GM21786 (cell line): ENCODE data around the gene C1orf56.
"Not testable (repeated sequence)": the region's sequence is repeated elsewhere in the genome, so short reads cannot be mapped to it uniquely, and the experiment has no call there.

Experiments
- ATAC-seq: cut with Tn5 transposase; IDR thresholded peaks from one replicate; pipeline ENCODE4 v1.9.1; 2021; ENCODE audit not compliant: unreplicated experiment

The C1orf56 gene

DNA sequence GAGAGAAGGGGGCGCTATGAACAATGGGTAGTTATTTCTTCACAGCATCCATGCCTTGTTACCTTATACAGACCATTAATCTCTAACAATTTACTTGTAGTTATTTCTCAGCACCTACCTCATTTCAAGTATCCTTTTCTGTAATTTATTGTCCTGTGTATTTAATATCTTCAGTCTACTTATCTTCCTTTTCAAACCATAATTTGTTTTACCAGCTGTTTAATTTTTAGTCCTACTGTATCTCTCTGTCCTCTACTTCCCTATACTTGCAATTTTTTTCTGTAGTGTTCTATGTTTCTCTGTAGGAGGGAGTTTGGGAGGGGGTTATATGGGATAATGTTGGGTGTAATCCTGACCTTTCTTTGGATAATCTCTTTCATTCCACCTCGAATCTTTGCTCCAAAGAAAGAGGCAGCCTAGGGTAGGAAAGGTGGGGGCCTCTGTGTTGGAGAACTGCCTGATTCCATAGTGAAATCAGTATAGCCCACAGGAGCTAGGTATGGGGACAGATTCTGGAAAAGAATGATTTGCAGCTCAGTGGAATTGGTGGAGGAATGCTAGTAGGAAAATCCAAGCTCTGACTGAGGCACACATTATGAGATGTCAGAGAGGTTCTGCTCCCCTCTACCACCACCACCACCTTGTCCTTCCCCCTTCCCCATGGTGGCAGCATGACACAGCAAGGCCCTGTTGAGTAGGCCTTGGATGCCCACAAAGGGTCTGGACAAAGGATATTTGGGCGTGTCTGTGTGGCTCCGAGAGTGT, 13.3 kb downstream of the C1orf56 start:
- ATAC-seq: no peak

DNA sequence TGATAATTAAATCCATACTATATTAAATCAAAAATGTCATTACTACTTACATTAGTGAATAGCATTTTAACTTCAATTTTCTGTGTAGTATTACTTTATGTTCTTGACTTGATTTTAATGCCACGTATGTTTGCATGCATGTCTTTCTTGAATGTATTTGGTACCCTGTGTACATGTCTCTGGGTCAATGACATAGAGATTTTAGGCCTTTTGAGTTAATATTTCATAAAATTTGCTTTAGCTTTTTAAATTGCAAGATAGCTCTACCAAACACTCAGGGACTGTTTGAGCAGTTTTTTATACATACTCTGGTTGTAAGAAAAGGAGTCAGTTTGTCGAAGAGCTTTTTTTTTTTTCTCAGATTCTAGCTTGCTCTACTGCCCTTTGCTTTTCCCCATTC, 14.2 kb downstream of the C1orf56 start:
- no peak for ATAC-seq

DNA sequence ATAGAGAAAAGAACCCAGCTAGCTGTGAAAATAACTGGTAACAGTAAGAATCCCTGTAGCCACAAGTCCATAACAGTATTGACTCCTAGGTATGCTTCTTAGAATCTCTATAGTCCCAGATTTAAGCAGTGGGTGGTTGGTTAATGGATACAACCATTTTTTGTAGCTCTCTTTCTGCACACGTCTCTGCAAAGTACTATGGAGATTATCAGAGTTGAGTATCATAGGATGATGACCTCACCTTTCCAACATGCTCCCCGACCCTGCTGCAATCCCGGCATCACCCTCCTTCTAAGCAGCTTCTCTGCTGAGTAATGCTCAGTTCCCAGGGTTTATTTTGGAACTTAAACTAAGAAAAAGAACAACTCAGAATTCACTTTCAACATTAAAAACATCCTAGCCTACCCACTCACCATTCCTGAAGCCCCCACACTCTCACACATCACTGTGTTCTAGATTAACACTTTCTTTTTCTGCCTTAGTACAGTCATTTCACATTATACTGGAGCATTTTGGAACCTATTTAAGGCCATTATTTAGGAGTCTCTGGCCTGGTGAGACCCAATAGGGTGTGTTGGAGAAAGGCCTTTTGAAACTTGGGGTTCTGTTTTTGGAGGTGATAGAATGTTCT, 15.3 kb downstream of the C1orf56 start:
- no peak for ATAC-seq

DNA sequence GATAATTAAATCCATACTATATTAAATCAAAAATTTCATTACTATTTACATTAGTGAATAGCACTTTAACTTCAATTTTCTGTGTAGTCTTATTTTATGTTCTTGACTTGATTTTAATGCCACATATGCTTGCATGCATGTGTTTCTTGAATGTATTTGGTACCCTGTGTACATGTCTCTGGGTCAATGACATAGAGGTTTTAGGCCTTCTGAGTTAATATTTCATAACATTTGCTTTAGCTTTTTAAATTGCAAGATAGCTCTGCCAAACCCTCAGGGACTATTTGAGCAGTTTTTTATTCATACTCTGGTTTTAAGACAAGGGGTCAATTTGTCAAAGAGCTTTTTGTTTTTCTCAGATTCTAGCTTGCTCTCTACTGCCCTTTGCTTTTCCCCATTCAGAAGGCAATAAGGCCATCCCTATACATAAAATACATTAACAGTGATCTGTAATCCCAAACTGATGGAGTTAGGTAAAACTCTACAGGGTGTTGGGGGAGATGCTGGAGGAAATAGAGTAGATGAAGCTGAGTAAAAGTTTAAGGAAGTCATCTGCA, 17.6 kb downstream of the C1orf56 start:
- ATAC-seq: no peak

DNA sequence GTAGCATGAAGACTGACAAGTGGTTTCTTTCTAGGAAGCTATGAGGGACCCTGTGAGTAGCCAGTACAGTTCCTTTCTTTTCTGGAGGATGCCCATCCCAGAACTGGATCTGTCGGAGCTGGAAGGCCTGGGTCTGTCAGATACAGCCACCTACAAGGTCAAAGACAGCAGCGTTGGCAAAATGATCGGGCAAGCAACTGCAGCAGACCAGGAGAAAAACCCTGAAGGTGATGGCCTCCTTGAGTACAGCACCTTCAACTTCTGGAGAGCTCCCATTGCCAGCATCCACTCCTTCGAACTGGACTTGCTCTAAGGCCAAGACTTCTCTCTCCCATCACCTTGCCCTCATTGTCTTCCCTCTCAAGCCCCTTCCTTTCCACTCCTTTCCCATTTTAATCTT, 19.6 kb downstream of the C1orf56 start:
- ATAC-seq: no peak

DNA sequence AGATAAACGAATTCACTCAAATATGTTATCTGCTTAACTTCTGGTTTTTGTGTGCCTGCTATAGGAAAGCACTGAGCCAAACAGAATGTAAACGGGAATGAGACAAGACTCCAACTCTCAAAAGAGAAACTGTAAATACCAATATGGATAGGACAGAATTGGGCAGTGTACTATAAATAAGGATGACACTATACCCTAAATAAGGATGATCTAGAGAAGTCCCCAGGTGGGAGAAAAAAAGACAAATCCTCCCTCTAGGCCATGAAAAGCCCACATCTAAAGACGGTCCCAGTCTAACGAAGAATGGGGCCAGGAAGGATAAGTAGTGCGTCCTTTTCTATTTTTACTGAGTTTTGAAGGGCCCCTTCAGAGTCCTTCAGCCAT, 21.5 kb downstream of the C1orf56 start:
- ATAC-seq: no peak

DNA sequence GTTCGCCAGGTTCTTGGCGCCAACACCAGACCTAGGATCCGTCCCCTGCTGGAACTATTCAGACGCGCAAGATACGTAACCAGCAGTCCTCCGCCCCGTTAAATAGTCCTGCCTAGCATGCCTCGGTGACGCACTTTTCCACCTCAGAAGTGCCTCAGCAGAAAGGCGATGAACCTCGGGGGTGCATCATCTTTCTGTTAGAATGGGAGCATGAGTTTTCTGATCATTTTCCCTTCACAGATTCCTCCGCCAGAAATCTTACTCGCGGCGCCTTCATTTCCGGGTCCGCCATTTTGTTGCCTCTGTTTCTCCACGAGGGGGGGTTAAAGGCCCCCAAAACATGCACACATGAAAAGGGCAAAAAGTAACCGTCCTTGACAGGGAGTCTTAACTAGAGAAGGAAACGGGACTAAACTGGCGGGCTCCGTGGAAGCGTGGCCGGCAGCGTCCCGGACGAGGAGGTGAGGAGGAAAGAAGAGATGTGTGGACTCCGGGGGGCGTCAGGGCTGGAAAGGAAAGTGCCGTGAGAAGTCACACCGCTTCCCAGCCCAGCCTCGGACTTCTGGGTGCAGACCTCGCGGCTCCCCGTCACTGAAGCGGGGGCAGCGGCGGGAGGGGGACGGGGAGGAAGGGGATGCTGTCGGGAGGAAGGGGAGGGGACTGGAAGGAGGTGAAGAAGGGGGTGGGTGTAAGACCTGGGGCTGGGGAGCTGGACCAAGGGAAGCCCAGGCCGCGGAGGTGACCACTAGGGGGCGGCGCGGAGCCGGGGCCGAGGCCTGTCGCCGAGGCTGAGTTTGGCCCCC, 23.1 kb downstream of the C1orf56 start, which contains the start of gene GABPB2:
TSS of gene GABPB2 (plus strand) at position 288 of the 803 bp plus-strand sequence. CDS start 17,429 bp downstream, outside the sequence.
- peak; percentile 57 for ATAC-seq

DNA sequence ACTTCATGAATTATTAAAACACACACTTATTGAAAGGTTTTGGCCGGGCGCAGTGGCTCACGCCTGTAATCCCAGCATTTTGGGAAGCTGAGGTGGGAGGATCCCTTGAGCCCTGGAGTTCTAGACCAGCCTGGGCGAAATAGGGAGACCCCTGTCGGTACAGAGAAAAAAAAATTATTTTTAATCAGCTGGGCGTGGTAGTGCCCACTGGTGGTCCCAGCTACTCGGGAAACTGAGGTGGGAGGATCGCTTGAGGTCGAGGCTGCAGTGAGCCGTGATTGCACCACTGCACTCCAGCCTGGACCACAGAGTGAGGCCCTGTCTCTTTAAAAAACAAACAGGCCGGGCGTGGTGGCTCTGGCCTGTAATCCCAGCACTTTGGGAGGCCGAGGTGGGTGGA, 24.7 kb downstream of the C1orf56 start:
- no peak for ATAC-seq

DNA sequence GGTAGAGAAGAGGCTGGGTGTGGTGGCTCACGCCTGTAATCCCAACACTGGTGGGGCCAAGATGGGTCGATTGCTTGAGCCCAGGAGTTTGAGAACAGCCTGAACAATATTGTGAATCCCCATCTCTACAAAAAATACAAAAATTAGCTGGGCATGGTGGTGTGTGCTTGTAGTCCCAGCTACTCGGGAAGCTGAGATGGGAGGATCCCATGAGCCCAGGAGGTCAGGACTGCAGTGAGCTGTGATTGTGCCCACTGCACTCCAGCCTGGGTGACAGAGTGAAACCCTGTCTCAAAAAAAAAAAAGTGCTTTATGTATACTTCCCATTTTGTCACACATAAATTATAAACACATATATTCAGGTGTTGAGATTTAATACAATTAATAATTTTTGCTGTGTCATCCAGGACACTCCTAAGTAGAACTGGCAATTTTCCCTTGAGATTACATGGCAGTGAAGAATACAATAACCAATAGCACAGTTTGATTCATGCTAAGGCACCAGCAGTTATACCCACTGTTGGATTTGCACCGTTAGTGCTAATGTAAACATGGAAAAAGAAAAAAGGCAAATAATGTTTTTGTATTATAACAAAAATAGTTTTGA, 38.5 kb downstream of the C1orf56 start:
- no peak for ATAC-seq

DNA sequence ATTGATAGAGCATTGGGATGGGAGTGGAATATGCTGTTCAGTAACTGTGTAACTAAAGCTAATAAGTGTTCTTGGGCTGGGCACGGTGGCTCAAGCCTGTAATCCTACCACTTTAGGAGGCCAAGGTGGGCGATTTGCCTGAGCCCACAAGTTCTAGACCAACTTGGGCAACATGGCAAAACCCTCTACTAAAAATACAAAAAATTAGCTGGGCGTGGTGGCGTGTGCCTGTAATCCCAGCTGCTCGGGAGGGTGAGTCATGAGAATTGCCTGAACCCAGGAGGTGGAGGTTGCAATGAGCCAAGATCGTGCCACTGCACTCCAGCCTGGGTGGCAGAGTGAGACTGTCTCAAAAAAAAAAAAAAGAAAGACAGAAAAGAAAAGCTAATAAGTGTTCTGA, 49.9 kb downstream of the C1orf56 start:
- ATAC-seq: not testable (repeated sequence)

DNA sequence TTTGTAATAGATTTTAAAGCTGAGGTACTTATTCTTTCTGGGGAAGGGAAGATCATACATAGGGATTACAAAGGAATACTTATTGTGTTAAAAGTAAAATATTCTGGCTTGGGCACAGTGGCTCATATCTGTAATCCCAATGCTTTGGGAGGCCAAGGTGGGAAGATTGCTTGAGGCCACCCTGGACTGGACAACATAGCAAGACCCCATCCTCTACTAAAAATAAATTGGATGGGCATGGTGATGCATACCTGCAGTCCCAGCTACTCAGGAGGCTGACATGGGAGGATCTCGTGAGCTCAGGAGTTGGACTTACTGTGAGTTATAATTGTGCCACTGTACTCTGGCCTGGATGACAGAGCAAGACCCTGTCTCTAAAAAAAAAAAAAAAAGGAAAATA, 50.6 kb downstream of the C1orf56 start:
- ATAC-seq: no peak
